Activated CD4-positive, CD25-positive, alpha-beta regulatory T cell treated with anti-CD3 and anti-CD28 coated beads, Interleukin-2, amount 50 U/mL, for 72 hours (primary cell): Measurements from ENCODE around the gene CNTNAP5.

Experiments
- DNase-seq: peaks from one replicate; pipeline ENCODE4 v3.0.0; 2021

CNTNAP5 gene

GRCh38 chr2:124025171-124025580 is at the start of gene CNTNAP5:
Gene CNTNAP5 (plus strand): TSS chr2:124025287. CDS start chr2:124025651, 364 bp downstream.
- no peak for DNase-seq

GRCh38 chr2:123976054-123976648 is 48.9 kb upstream of the CNTNAP5 start:
- no peak for DNase-seq

- DNase-seq = no peak
These were observed 31.3 kb upstream of the CNTNAP5 start for GRCh38 chr2:123993728-123994323.

GRCh38 chr2:123999681-124000080 is 25.4 kb upstream of the CNTNAP5 start:
- no peak for DNase-seq

GRCh38 chr2:124001696-124002430 is 23.2 kb upstream of the CNTNAP5 start:
- no peak for DNase-seq

GRCh38 chr2:124018890-124019289 is 6.2 kb upstream of the CNTNAP5 start:
- DNase-seq = no peak

GRCh38 chr2:124024561-124025170 is 421 bp upstream of the CNTNAP5 start:
- no peak for DNase-seq

GRCh38 chr2:124025891-124026434 is 876 bp downstream of the CNTNAP5 start:
- no peak for DNase-seq

- DNase-seq = no peak
These were observed 1.4 kb downstream of the CNTNAP5 start for GRCh38 chr2:124026503-124026902.

GRCh38 chr2:124027182-124027581 is 2.1 kb downstream of the CNTNAP5 start:
- no peak for DNase-seq

GRCh38 chr2:124032799-124033198 is 7.7 kb downstream of the CNTNAP5 start:
- DNase-seq = no peak

GRCh38 chr2:124034265-124034664 is 9.2 kb downstream of the CNTNAP5 start:
- no peak for DNase-seq

- no peak for DNase-seq
These were observed 9.9 kb downstream of the CNTNAP5 start for GRCh38 chr2:124035001-124035400.

GRCh38 chr2:124039032-124039431 is 13.9 kb downstream of the CNTNAP5 start:
- no peak for DNase-seq

- no peak for DNase-seq
These were observed 14.7 kb downstream of the CNTNAP5 start for GRCh38 chr2:124039762-124040291.

- no peak for DNase-seq
These were observed 20.8 kb downstream of the CNTNAP5 start for GRCh38 chr2:124045894-124046293.

- no peak for DNase-seq
These were observed 21.2 kb downstream of the CNTNAP5 start for GRCh38 chr2:124046332-124046731.

GRCh38 chr2:124048102-124048501 is 23.0 kb downstream of the CNTNAP5 start:
- DNase-seq = no peak

- no peak for DNase-seq
These were observed 23.6 kb downstream of the CNTNAP5 start for GRCh38 chr2:124048664-124049063.

- DNase-seq = no peak
These were observed 24.0 kb downstream of the CNTNAP5 start for GRCh38 chr2:124049136-124049535.

GRCh38 chr2:124050833-124051497 is 25.9 kb downstream of the CNTNAP5 start:
- DNase-seq = no peak

- DNase-seq = no peak
These were observed 28.7 kb downstream of the CNTNAP5 start for GRCh38 chr2:124053796-124054195.

GRCh38 chr2:124063596-124063995 is 38.5 kb downstream of the CNTNAP5 start:
- no peak for DNase-seq
